ENCODE results near the gene ORM1.

Gene ORM1

DNA sequence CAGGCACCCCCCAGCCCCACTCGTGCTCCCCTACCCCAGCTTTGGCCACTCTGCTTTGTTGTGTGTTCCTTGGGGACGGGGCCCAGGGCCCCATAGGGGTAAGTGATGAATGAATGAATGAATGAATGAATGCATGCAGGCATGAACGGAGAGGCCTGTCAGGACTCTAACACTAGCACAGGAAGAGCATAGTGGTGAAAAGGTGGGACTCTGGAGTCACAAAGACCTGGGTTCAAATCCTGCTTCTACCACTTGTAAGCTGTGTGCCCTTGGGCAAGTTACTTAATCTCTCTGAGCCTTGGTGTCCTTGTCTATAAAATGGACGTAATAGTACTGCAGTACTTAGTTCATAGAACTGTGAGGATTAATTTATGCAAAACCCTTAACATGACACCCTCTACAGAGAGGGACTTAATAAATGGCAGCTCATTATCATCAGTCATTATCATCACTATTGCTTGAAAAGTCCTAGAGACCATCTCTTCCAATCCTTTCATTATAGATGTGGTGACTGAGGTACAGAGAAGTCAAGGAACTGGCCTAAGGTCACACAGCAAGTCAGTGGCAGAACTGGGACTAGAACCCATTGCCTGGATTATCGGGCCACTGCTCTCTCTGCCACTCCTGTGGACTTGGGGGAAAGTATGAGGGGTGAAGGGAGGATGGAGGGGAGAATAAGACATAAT is 20.0 kb downstream of the ORM1 start:
- TF ChIP-seq CTCF (IDR thresholded peaks at IDR 0.05; ENCODE audit: low read depth, low read length) = no peak
- no peak overlapping the region for H3K4me3 ChIP-seq (ENCODE audit: low read depth, low read length)

DNA sequence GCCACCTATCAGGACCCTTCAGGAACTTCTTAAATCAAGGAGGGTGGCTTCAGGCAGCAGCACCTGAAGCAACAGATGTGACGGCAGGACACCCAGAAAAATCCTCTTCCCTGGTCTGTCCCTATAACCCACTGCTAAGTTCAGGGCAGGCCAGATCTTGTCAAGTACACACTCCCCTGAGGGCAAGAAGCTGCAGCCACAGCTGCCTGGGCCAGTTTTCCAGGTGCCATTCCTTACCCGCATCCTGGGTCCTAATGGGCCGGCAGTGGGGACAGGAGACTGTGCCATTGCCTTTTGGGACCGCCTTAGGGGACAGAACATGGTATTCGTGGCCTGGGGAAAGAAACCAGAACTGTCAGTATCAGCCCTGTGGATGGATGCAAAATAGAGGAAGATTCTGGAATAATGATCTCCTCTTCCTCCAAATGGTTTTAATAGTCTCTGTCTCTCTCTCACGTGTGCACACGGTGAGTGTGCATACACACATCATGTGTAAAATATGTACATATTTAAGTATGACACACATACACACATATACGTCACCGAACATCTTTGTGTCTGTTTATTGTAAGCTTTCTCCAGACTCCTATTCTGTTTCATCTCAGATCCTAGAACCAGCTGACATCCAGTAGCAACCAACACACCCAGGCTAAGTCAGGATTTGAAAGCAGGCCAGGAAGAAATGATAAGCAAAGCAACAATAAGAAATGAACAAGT is 20.7 kb downstream of the ORM1 start:
- no peak for TF ChIP-seq CTCF (IDR thresholded peaks at IDR 0.05; ENCODE audit: low read depth, low read length)

DNA sequence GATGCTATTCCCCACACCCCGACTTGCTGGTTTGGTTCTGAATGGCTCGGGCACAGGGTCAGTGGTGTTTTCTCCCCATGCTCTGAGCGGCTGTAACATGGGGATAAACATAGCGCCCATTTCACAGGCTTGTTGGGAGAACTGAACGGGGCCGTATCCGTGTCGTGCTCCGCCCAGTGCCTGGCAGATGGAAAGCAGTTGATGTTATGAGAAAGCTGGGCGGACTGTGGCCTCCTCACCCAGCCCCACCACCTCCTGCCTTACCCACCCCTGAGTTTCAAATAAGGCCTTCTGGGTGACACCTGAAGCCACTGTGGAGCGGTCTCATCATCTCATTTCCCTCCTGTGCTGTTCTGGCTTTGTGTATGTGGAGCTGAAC is 21.3 kb downstream of the ORM1 start:
- TF ChIP-seq CTCF (IDR thresholded peaks at IDR 0.05; ENCODE audit: low read depth, low read length) = no peak
- no peak overlapping the region for H3K4me3 ChIP-seq (ENCODE audit: low read depth, low read length)

More for the DNA sequence above, 20.7 kb downstream of the ORM1 start:
- H3K4me3 ChIP-seq (ENCODE audit: low read depth, low read length) = no peak overlapping the region

GRCh38 chr9:114344692-114345091 is 21.8 kb downstream of the ORM1 start:
- no peak overlapping the region for H3K4me3 ChIP-seq (ENCODE audit: low read depth, low read length)
- no peak for TF ChIP-seq CTCF (IDR thresholded peaks at IDR 0.05; ENCODE audit: low read depth, low read length)

- H3K4me3 ChIP-seq (ENCODE audit: low read depth, low read length) = no peak overlapping the region
- TF ChIP-seq CTCF (IDR thresholded peaks at IDR 0.05; ENCODE audit: low read depth, low read length) = no peak
Measured at GRCh38 chr9:114345493-114346065, 22.7 kb downstream of the ORM1 start.

DNA sequence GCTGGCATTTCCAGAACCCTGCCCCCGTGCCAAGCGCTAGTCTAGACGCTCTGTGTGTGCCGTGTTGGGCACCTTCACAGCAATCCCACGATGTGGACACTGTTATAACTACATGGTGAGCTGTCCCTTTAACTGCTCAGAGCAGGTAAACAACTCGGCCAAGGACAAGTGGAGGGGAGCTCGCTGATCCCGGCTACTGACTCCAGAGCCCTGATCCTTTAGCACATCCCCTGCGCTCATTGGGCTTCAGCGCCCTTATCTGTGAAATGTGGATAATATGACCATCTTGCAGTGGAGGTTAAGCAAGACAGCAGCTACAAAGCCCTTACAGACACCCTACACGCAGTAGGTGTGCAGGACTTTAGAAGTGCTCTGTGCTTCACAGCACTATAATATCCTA is 23.2 kb downstream of the ORM1 start:
- TF ChIP-seq CTCF (IDR thresholded peaks at IDR 0.05; ENCODE audit: low read depth, low read length) = no peak

DNA sequence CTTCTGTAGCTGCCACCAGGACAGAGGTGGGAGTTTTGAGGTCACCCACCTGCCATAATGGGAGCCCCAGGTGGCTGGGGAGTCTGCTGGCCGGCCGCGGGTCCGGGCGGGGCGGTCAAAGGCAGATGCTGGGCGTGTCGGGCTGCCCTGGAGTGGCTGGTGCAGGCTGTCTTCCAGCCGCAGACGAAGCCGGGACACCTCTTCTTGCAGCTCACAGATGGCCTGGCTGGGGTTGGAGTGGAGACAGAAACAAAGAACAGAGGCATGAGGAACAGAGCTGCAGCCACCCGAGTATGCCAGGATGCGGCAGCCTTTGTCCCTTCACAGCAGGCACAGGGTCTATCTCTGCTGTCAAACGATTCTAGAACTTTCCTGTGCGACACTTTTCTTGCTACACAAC is 24.8 kb downstream of the ORM1 start:
- no peak overlapping the region for H3K4me3 ChIP-seq (ENCODE audit: low read depth, low read length)
- no peak for TF ChIP-seq CTCF (IDR thresholded peaks at IDR 0.05; ENCODE audit: low read depth, low read length)

More for the DNA sequence above, 23.2 kb downstream of the ORM1 start:
- no peak overlapping the region for H3K4me3 ChIP-seq (ENCODE audit: low read depth, low read length)

Measured in WI38 (cell line).